Measurements from ENCODE around the gene ABCB8.
A peak's percentile ranks its signal among the peaks of the same experiment; 100 is the strongest.

The ABCB8 gene

DNA sequence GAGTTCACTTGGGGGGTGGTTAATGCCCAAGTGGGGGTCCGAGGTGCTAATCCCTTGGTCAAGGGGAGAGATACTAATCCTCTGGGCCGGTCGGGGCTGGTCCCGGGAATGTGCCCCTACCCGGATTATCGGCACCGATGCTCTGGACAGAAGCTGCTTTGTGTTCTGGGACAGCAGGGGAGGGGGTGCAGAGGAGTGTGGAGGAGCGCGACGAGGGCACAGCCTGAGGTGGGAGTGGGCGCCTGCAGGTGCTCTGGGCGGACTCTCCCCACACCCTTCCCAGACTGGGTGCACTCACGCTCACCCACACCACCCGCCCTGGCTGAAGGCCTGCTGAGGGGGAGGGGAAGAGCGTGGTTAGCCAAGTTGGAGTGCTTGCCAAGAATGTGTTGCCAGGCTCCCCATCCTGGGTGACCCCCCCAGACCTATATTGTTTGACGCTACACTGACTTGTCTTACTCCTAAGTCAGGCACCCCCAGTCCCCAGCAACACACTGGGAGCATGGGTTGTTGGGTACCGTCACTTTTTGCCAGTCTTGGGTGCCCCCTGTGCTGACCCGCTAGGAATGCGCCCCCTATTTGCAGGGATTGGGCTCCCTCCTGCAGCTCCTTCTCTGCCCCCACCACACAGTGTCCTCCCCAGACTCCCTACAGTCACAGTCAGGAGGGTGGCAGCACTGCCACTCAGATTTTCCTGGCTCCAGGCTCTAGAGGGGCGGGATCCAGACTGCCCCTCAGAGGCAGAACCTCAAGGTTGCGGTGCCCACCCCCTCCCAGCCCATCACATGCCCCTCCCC, 32.4 kb downstream of the ABCB8 start:
- Histone ChIP-seq H3K27ac (ENCODE audit: poor library complexity, severe bottlenecking) (peak overlapping the region; percentile 86), H3K9me3 (ENCODE audit: severe bottlenecking) (no peaks in the 10 kb centered on the region), H3K4me1 (ENCODE audit: insufficient read depth, poor library complexity, severe bottlenecking) (peaks cover 28% of the 10 kb centered on the region), H3K27me3 (ENCODE audit: insufficient read depth, poor library complexity, severe bottlenecking) (no peaks in the 10 kb centered on the region), H3K36me3 (ENCODE audit: low read depth) (peaks cover 21% of the 10 kb centered on the region), H3K4me3 (ENCODE audit: severe bottlenecking) (peak overlapping the region; percentile 48)
- TF ChIP-seq, protein P1, sequence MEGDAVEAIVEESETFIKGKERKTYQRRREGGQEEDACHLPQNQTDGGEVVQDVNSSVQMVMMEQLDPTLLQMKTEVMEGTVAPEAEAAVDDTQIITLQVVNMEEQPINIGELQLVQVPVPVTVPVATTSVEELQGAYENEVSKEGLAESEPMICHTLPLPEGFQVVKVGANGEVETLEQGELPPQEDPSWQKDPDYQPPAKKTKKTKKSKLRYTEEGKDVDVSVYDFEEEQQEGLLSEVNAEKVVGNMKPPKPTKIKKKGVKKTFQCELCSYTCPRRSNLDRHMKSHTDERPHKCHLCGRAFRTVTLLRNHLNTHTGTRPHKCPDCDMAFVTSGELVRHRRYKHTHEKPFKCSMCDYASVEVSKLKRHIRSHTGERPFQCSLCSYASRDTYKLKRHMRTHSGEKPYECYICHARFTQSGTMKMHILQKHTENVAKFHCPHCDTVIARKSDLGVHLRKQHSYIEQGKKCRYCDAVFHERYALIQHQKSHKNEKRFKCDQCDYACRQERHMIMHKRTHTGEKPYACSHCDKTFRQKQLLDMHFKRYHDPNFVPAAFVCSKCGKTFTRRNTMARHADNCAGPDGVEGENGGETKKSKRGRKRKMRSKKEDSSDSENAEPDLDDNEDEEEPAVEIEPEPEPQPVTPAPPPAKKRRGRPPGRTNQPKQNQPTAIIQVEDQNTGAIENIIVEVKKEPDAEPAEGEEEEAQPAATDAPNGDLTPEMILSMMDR (IDR thresholded peaks at IDR 0.05; ENCODE audit: poor library complexity, severe bottlenecking) = peak; percentile 17
- ATAC-seq (ENCODE audit: low read depth) (0 out of 3 replicates have a peak, but pooled peaks have one; percentile 0), DNase-seq (ENCODE audit: low spot score) (no peak)

DNA sequence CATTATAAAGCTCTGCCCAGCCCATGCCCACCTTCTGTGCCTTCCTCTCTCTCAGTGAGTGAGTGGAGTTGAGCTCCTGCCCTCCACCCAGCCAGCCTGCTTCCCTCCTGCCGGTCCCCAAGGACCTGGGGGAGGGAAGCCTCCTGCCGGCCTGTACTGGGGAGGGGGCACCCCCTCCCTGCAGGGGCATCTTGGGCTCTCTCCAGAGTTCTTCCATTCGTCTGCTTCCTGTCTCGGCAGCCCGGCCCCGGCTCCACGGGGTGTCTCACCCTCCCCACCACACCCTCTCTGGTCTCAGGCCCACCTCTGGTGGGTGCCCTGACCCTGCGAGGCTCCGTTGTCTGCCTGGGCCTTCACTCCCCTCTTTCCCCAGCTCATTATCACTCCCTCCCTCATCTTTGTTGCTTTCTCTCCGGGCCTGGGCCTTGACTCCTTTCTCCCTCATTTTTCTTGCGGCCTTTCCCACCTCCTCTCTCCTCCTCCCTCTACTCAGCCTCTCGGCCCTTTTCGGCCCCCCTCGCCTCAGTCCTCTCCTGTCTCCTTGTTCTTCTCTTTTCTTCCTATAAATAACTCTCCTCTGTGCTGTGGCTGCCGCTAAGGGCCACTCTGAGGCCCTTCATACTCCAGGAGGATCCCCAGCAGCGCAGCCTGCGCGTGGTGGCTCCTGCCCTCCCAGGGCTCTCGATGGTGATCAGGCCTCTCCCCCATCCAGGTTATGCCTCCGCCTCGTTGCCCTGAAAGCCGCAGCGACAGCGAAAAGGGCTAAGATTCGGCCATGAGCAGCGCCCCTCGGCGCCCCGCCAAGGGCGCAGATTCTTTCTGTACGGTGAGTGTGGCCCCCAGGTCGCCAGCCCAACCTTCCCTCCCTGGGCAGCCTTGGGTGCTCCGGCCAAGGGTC, 33.2 kb downstream of the ABCB8 start:
- ATAC-seq (ENCODE audit: low read depth) = no peak
- H3K36me3 ChIP-seq (ENCODE audit: low read depth) = peaks cover 24% of the 10 kb centered on the region
- TF ChIP-seq, protein P1 (IDR thresholded peaks at IDR 0.05; ENCODE audit: poor library complexity, severe bottlenecking) = no peak
- H3K9me3 ChIP-seq (ENCODE audit: severe bottlenecking) = no peaks in the 10 kb centered on the region
- H3K27ac ChIP-seq (ENCODE audit: poor library complexity, severe bottlenecking) = peak overlapping the region; percentile 86
- H3K4me1 ChIP-seq (ENCODE audit: insufficient read depth, poor library complexity, severe bottlenecking) = peaks cover 28% of the 10 kb centered on the region
- no peaks in the 10 kb centered on the region for H3K27me3 ChIP-seq (ENCODE audit: insufficient read depth, poor library complexity, severe bottlenecking)
- no peak overlapping the region for H3K4me3 ChIP-seq (ENCODE audit: severe bottlenecking)
- no peak for DNase-seq (ENCODE audit: low spot score)

DNA sequence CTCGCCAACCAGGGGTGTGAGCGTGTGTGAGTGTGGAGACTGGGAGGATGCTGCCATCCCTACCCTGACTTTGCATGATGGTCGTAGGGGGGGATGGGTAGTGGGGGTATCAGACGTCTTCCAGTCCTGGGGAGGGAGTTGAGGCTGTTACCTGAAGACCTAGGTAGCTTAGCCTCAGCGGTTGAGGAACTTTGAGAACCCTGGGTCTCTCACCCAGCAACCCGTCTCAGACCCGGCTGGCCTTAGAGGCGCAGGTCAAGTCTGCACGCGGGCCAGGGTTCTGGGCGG, 33.8 kb downstream of the ABCB8 start:
- no peaks in the 10 kb centered on the region for H3K27me3 ChIP-seq (ENCODE audit: insufficient read depth, poor library complexity, severe bottlenecking)
- no peak for ATAC-seq (ENCODE audit: low read depth)
- no peak for DNase-seq (ENCODE audit: low spot score)
- H3K27ac ChIP-seq (ENCODE audit: poor library complexity, severe bottlenecking) = peak overlapping the region; percentile 86
- H3K9me3 ChIP-seq (ENCODE audit: severe bottlenecking) = no peaks in the 10 kb centered on the region
- peaks cover 30% of the 10 kb centered on the region for H3K36me3 ChIP-seq (ENCODE audit: low read depth)
- no peak overlapping the region for H3K4me3 ChIP-seq (ENCODE audit: severe bottlenecking)
- TF ChIP-seq, protein P1 (IDR thresholded peaks at IDR 0.05; ENCODE audit: poor library complexity, severe bottlenecking) = no peak
- H3K4me1 ChIP-seq (ENCODE audit: insufficient read depth, poor library complexity, severe bottlenecking) = peaks cover 28% of the 10 kb centered on the region

DNA sequence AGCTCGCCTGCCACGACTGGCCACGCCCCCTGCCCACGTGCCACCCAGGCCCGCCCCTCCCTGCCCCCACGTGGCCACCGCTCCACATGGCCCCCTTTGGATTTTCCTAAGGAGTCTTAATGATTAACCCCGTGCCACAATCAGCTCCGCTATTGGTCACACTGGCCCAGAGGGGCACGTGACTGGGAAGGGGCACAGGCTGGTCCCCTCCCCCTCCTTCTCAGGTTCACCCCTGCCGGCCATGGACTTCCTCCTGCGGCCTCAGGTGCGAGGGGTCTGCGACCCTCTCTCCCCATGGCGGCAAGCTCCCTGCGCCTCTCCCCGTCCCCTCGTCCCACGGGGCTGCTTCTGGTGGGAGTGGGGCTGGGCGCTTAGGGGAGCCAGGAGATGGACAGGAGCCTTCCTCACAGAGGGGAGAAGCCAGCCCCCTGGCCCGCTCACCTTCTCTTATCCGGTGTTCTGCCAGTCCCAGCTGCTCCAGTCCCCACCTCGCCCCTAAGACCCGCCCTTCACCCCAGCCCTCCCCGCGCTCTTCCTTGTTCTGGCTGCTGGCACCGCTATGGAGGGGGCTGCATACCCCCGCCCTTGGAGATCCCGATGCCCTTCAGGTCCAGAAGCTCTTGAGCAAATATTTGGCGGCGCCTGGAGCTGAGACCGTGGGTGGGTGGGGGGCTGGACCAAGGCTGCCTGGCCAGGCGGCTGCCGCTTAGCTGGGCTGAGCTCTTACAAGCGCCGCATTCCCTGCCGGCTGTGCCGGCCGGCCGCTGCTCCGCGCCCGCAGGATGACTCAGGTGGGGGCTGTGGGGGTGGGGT, 34.4 kb downstream of the ABCB8 start:
- peak; percentile 30 for ATAC-seq (ENCODE audit: low read depth)
- H3K27me3 ChIP-seq (ENCODE audit: insufficient read depth, poor library complexity, severe bottlenecking) = no peaks in the 10 kb centered on the region
- no peak for DNase-seq (ENCODE audit: low spot score)
- H3K36me3 ChIP-seq (ENCODE audit: low read depth) = peaks cover 34% of the 10 kb centered on the region
- H3K9me3 ChIP-seq (ENCODE audit: severe bottlenecking) = no peaks in the 10 kb centered on the region
- H3K4me1 ChIP-seq (ENCODE audit: insufficient read depth, poor library complexity, severe bottlenecking) = peaks cover 28% of the 10 kb centered on the region
- TF ChIP-seq, protein P1 (IDR thresholded peaks at IDR 0.05; ENCODE audit: poor library complexity, severe bottlenecking) = no peak
- peak overlapping the region; percentile 86 for H3K27ac ChIP-seq (ENCODE audit: poor library complexity, severe bottlenecking)
- H3K4me3 ChIP-seq (ENCODE audit: severe bottlenecking) = peak overlapping the region; percentile 18
